GM21423 (cell line): ENCODE results near the gene RGS3.
"Not testable (repeated sequence)": the region's sequence is repeated elsewhere in the genome, so short reads cannot be mapped to it uniquely, and the experiment has no call there.

Source experiments
- ATAC-seq: cut with Tn5 transposase; IDR thresholded peaks from one replicate; pipeline ENCODE4 v1.9.1; 2021; ENCODE audit warnings: mild to moderate bottlenecking, moderate library complexity; ENCODE audit not compliant: unreplicated experiment

The RGS3 gene

GRCh38 chr9:113631137-113631765 is 167.7 kb downstream of the RGS3 start:
- ATAC-seq: no peak

- ATAC-seq: no peak
Measured at GRCh38 chr9:113631871-113632665, 168.5 kb downstream of the RGS3 start.

- ATAC-seq: no peak
Measured at GRCh38 chr9:113632776-113633590, 169.5 kb downstream of the RGS3 start.

GRCh38 chr9:113633782-113634595 is 170.5 kb downstream of the RGS3 start:
- no peak for ATAC-seq

GRCh38 chr9:113634596-113635515 is 171.3 kb downstream of the RGS3 start:
- no peak for ATAC-seq

GRCh38 chr9:113635586-113635985 is 172.1 kb downstream of the RGS3 start:
- ATAC-seq: no peak

- ATAC-seq: no peak
Measured at GRCh38 chr9:113636165-113636564, 172.6 kb downstream of the RGS3 start.

- no peak for ATAC-seq
Measured at GRCh38 chr9:113636693-113637092, 173.2 kb downstream of the RGS3 start.

GRCh38 chr9:113638490-113638889 is 175.0 kb downstream of the RGS3 start:
- ATAC-seq: no peak

- no peak for ATAC-seq
Measured at GRCh38 chr9:113638897-113639296, 175.4 kb downstream of the RGS3 start.

GRCh38 chr9:113639411-113639970 is 176.0 kb downstream of the RGS3 start:
- not testable (repeated sequence) for ATAC-seq

- ATAC-seq: no peak
Measured at GRCh38 chr9:113640418-113640817, 176.9 kb downstream of the RGS3 start.

GRCh38 chr9:113641100-113641885 is 177.8 kb downstream of the RGS3 start:
- no peak for ATAC-seq

GRCh38 chr9:113644321-113644720 is 180.8 kb downstream of the RGS3 start:
- no peak for ATAC-seq

- ATAC-seq: no peak
Measured at GRCh38 chr9:113645227-113645977, 181.9 kb downstream of the RGS3 start.

- no peak for ATAC-seq
Measured at GRCh38 chr9:113645978-113646253, 182.4 kb downstream of the RGS3 start.

- no peak for ATAC-seq
Measured at GRCh38 chr9:113646491-113646890, 183.0 kb downstream of the RGS3 start.
